Measurements from ENCODE around the gene AKAP13.

- TF ChIP-seq POLR2AphosphoS5 (IDR thresholded peaks at IDR 0.05) (no peak), POLR2A (IDR thresholded peaks at IDR 0.05) (no peak)
- TF ChIP-seq, protein P1, sequence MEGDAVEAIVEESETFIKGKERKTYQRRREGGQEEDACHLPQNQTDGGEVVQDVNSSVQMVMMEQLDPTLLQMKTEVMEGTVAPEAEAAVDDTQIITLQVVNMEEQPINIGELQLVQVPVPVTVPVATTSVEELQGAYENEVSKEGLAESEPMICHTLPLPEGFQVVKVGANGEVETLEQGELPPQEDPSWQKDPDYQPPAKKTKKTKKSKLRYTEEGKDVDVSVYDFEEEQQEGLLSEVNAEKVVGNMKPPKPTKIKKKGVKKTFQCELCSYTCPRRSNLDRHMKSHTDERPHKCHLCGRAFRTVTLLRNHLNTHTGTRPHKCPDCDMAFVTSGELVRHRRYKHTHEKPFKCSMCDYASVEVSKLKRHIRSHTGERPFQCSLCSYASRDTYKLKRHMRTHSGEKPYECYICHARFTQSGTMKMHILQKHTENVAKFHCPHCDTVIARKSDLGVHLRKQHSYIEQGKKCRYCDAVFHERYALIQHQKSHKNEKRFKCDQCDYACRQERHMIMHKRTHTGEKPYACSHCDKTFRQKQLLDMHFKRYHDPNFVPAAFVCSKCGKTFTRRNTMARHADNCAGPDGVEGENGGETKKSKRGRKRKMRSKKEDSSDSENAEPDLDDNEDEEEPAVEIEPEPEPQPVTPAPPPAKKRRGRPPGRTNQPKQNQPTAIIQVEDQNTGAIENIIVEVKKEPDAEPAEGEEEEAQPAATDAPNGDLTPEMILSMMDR (IDR thresholded peaks at IDR 0.05), result no peak
These were observed 217.8 kb downstream of the AKAP13 start for GRCh38 chr15:85598219-85598618.

All from breast epithelium (tissue), 3 donors.